ENCODE measurements around the gene PMPCA.

Gene PMPCA

DNA sequence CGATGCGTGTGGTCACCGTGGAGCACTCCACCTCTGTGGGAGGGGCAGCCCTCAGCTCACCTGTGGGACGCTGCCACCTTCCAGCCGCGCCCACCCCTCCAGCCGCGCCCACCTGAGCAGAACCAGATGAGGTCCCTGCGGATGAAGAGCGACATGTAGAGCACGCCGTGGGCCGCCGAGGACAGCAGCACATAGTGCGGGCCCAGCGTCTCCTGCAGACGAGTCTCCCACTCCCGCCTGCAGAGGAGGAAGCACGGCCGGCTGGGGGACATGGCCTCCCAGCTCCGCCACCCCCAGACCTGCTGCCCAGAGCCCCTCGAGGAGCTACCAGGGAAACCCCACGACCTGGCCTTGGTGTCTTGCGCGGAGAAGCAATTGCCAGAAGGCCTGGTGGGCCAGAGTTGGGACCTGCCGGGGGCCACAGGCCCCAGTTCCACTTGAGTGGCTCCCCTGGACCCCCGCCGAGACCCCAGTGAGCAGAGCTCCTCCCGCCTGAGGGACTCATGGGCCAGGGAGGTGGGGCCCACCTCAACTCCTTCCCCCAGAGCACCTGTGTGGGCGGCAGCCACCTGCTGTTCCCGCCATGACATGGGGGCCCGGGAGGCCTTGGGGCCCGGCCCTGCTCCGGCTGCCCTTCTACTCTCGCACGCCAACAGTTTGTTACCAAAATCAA is 22.7 kb downstream of the PMPCA start:
- DNase-seq: no peak

DNA sequence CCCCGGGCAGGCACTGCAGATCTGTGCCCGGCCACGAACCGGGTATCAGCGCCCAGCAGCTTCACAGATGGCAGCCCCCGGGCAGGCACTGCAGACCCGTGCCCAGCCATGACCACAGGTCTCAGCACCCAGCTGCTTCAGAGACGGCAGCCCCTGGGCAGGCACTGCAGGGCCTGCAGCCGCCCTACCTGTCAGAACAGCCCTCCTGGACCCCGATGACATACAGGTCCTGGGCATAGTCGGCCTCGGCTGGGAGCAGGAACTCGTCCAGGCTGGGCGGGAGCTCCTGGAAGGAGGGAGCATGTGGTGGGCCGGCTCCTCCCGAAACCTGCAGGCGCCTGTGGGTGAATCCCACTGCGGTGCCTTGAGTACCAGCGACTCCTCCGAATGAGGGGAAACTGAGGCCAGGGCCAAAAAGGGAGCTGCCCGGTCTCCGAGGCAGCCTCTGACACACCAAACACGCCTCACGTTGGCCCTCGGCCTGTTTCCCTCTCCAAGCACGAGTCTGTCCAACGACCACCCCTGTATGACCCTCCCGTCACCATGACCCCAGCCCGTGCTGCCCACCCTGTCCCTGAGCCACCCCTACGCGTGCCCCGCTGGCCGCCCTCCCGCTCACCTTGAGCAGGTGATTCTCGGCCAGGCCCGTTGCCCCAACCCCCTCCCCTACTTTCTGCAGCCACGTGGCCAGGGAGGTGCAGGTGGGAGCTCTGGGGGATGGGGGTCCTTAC is 23.6 kb downstream of the PMPCA start:
- no peak for DNase-seq

DNA sequence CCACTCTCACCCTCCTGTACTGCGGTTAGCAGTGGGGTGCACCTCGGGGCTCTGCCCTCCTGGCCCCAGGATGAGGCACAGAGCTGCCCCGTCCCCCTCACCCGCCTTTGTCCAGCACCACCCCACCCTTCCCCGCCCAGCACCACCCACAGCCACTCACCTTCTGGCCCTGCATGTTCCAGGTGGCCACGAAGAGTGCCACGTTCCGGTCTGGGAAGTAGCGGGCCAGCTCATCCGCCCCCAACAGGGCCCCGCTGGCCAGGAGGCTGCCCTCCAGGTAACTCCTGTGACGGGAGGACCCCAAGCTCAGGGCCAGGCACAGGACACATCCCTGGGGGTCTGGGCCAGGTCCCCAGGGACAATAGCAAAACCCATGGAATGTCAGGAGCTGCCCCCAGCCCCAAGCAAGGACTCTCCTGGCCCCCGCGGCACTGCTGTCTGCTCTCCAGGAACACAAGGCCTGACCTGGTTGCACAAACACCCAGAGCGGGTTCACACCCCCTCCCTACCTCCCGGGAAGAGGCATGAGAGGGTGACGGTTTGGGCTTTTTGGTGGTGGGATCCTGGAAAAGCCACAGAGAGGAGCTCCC is 24.2 kb downstream of the PMPCA start:
- DNase-seq: no peak

DNA sequence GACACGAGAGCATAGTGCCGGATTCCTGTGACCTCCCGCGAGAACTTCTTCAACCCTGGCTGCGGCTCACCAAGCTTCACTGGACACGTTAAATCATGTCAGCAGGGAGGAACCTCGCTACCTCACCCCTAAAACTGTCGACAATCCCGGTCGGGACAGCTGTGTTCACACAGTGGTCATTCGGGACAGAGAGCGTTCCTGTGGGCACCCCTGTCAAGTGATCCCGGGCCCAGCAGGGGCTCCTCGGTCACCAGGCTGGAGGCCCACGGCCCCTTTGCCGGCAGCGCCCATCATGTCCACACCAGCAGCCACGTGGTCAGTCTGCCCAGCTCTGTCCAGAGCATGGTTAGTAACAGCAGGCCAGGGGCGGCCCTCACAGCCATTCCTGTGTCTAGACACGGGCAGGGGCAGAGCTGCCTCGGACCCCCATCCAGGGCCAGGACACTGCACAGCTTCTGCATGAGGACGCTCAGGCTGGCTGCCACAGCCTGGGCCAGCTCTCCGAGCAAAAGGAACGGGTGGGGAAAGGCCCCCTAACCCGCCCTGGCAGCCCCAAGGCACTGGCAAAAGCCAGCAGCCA is 25.7 kb downstream of the PMPCA start:
- no peak for DNase-seq

DNA sequence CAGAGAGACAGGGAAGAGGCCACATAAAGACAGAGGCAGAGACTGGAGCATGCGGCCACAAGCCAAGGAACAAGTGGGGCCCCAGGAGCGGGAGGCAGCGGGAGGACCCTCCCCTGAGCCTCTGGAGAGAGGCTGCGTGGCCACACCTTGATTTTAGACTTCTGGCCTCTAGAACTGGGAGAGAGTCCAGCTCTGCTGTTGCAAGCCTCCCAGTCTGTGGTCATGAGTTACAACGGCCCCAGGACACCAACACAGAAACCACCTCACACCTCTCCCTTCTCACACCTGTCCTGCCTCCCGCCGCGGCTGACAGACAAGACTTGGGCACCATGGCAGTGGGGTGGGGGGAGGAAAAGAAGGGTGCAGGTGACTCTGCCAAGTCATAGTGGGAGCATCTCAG is 27.0 kb downstream of the PMPCA start:
- no peak for DNase-seq

DNA sequence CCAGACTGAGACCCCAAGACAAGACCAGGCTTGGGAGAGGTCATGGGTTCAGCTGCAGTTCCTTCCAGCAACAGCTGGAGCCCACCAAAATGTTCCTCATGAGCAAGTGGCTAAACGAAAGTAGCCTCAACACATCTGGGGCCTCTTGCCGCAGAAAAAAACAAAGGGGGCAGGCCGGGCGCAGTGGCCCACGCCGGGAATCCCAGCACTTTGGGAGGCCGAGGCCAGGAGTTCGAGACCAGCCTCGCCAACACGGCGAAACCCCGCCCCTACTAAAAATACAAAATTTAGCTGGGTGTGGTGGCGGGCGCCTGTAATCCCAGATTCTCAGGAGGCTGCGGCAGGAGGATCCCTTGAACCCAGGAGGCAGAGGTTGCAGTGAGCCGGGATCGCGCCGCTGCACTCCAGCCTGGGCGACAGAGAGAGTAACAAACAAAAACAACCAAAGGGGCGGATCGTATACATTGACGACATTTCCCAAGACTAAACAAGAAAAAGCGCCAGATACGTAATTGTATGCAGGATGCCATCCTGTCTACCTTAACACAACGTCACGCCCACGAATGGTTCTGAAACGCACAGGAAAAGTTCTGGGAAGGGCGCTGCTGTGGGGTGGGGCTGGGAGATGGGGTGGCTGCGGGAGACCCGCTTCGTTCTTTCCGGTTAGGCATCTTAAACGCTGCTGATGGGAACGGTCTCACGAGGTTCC is 27.5 kb downstream of the PMPCA start:
- DNase-seq: no peak

DNA sequence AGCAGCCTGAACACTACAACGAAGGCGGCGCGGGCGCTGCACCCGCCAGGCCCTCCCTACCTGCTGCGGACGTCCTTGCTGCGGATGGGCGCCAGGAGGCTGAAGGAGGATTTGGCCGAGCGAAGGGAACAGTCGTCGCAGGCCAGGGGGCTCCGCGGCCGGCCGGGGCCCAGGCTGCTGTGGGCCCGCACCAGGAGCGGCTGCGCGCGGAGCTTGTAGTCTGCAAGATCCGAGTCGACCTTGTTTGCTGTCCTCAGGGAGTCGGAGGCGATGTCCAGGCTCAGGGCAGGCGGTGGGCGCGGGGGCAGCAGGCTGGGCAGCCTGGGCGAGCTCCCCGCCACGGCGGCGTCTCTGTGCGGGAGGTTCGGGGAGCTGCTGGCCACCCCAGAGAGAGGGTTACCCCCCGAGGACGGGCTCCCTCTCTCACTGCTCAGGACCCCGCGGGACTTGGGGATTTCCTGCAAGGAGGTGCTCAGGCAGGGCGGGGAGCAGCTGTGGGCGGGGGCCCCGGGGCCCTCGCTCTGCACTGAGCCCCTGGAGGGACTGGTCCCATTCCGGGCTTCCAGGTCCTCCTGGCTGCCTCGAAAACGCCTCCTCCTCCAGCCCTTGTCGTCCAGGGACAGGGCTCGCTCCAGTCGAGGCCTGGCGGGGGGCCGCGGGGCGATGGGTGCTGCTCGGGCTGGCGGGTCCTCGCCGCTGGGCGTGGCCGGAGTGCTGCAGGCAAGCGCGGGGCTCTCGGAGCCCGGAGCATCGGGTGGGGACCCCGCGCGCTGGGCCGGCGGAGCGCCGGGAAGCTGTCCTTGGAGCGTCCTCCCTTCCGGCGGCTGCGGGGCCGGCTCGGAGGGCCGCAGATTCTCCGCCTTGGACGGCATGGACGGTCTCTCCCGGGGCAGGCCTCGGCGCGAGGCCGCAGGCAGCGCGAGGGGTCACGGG is 28.4 kb downstream of the PMPCA start:
- DNase-seq: peak in 4 of 56 donors; percentile 16 to 53 (median 34)

DNA sequence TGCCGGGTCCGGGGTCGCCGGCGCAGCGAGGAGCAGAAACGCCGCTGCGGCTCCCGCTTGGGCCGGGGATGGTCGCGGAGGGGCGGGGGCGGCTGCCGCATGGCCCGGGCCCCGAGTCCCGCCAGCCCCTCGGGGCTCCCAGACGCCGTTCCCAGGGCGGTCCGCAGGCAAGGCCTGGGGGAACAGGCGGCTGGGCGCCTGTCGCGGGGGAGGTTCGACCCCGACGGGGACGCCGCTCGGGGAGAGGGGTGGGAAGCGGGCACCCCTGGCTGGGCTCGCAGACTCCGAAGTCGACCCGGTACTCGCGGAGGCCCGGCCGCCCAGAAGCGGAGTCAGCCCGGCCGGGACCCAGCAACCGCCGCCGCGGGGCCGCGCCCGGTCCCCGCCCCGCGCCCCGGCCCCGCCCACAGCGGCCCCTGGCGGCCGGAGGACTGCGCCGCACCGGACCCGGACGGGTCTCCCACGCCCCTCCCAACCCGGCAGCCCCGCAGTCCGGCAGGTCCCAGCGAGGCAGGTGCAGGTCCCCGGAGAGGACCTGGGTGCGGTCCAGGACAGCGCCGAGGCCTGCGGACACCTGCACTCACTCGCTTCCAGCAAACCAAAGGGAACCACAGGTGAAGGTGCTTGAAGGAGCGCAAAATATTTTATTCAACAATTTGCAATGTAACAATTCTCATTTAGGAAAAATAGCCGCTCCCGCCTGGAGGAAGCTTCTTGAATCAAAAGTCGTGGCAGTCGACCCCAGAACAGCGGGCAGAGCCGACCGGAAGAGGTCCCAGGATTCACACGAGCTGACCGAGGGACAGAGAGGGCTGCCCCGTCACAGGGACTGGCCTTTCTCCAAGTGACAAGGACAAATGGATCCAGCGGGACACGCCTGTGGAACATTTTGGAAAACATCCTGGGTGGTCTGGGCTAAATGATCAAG is 29.3 kb downstream of the PMPCA start, which contains the start of gene INPP5E:
TSS of gene INPP5E (minus strand) at position 365 of the 928 bp plus-strand sequence. CDS start 426 bp downstream, outside the sequence.
- peak in 41 of 56 donors; percentile 5 to 75 (median 42) for DNase-seq

DNA sequence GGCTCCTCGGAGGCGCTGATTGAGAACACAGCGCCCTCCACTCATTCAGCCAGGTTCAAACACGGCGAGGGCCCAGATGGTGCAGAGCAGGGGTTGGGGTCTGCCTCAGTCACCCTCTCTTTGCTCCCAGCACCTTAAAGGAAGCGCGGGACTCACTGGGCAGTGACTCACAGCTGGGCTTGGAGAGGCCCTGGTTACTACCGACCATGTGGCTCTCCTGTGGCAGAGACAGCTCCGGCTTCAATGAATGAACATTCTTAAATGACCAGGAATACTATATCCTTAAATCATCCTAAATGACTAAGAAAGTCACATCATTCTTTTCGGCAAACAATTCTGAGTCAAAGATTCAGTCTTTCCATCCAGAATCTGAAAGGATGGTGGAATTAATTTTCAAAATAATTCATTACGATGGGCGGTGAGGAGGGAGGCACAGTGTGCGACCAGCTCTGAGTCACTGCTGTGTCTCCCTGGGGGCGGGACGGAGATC is 30.8 kb downstream of the PMPCA start:
- no peak for DNase-seq

DNA sequence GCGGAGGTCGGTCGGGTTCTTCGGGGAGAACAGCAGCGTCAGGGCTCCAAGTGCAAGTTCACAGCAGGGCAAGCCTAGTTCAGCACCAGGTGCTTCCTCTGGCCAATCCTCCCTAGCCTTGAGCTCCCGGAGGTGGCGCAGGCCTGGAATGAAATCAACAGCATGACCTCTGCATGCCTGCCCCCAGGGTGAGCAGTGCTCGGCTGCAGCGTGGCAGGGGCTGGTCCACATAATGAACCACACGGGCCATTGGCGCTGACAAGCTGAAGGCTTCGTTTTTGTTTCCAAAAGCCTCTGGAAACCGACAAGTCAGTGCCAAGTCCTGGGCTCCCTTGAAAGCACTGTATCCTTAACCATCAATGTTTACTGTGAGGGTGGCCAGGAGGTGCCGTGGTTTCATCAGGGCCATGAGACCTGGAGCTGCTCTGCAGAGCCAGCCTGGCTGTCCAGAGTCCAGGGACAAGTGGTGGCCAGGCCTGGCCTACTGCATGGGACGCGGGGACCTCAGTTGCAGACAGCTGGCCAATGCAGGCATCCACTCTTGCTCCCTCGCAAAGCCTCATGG is 31.3 kb downstream of the PMPCA start:
- peak in 1 of 56 donors; percentile 19 for DNase-seq

DNA sequence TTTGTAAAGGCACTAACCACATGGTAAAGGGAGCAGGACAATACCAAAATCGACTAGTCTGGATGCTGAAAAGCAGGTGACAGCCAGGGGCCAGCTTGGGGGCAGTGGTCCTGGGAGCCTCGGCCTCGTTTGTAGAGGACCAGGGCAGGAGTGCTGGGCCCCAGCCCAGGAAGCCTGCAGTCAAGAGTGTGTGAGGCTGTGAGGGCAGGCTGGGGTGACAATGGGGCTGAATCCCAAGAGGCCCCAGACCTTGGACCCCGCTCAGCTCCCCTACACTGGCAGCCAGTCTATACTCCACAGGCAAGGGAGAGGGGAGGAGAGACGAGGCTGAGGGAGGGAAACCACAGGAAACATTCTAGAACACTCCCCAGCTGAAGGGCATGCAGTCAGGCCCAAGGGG is 31.8 kb downstream of the PMPCA start:
- no peak for DNase-seq

DNA sequence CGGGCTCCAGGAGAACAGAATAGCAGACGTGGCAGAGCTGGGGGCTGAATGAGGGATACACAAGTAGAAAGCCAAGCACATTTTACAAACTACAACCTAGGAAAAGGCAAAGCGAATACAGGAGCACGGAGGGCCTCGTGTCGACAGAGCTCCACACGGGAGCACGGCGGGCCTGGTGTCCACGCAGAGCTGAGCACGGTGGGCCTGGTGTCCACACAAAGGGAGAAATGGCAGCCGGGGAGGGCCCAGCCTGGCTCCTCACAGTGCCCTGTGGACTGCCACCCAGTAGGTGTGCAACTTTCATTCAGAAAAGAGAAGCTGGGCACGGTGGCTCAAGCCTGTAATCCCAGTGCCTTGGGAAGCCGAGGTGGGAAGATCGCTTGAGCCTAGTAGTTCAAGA is 32.6 kb downstream of the PMPCA start:
- DNase-seq: no peak

DNA sequence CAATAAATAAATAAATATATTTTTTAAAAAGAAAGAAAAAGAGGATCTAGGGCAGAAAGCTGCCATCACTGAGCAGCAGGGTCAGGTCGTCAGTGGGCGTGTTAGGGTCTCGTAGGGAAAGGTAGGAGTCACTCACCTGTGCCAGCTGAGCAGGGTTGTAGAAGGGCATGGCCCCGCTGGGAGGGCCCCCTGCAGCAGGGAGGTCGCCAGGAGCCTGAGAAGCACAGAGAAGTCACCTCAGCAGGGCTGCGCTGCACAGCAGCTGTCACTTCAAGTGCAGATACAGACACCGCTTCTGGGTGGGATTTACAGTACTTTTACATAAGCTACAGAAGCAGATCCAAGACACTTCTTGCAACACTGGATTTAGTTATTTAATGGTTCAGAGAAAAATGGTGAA is 33.2 kb downstream of the PMPCA start:
- DNase-seq: no peak

DNA sequence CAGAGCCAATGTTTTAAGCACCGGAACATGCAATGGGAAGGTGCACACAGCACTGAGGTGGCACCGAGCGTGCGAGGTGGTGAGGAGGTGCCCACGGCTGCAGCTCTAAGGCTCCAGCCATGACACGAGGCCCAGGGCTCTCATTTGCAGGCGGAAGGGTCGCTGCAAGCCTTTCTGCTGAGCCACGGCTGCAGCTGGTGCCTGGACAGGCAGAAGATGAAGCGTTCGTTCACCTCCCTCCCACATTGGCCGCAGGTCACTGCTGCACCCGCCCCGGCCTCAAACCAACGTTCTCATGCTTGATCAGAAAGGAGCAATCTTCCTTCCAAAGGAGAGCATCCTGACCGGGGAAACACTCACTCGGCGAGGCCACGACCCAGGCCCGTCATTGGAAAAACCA is 33.6 kb downstream of the PMPCA start:
- DNase-seq: no peak

DNA sequence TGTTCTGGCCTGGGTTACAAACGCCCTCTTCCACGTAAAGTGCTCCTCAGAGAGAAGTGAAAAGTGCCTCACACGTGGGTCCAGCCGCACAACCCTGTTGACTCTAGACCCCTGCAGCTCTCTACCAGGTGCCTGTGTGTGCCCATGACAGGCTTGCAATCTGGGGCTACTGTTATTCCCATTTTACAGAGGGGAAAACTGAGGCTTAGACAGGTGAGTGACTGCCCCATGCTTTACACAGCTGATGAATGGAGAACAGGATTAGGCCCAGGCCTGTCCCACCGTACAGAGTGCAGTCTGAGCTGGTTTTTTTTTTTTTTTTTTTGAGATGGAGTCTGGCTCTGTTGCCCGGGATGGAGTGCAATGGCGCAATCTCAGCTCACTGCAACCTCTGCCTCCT is 35.3 kb downstream of the PMPCA start:
- no peak for DNase-seq

DNA sequence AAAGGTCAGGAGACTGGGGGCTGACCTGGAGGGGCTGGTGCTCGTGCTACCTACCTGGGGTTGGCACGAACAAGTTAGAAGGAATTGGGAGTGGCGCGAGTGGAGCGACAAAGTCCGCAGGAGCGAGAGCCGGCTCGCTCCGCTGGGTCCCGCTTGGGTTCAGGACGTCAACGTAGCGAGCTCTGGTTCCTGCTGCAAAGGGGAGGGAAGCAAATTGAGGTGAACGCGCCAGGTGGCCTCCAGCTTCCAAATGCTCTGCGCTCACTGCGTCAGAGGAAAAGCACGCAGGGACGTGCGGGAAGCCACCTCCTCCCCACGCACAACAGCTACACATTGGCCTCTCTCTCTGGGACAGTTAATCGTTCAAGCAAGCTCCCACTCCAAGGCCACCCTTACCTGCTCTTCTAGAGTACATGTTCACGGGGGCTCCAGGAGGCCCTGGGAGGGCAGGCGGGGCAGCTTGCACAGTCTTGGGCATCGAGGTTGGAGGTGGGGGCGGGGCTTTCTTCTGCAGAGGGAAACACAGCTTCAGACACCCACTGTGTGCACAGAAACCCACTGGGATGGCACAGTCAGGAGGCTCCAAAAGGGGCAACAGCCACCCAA is 36.8 kb downstream of the PMPCA start:
- DNase-seq: no peak

DNA sequence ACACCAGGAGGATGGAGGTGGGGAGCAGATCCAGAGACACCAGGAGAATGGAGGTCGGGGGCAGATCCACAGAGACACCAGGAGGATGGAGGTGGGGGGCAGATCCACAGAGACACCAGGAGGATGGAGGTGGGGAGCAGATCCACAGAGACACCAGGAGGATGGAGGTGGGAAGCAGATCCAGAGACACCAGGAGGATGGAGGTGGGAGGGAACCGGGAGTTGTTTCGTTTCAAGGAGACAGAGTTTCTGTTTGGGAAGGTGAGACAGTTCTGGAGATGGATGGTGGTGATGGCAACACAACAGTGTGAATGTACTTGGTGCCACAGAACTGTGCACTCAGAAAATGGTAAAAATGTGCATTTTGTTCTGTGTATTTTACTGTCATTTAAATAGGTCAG is 38.2 kb downstream of the PMPCA start:
- no peak for DNase-seq

DNA sequence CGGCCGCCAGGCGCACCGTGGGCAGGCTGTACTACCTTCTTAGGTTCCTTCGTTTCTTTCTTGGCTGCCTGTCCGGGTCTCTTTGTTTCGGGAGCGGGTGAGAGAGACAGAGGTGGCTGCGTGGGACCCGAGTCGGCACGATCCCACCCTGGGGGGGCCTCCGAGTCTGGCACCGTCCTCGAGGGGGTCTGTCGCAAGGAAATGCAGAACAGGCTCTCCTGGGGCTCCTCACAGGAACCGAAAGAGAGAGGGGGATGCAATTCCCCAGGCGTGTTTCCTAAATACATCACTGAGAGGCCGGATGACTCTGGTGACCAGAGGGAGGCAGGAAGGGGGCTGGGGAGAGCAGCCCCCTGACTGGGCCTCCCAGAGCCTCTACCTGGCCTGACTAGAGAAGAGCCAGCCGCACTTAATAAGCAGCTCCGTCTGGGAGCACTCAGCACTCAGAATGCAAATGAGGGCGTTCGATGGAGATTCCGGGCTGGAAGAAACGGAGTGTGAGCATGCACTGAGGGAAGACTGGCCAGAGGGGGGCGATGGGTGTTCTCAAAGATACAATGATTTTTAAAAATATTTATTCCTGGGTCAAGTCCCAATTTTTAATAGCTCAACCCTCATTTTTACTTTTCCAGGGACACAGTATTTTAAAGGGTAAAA is 40.9 kb downstream of the PMPCA start:
- DNase-seq: no peak
